ENCODE results near the gene PPM1L. TPM values are rescaled to one million over a fixed set of nuclear protein-coding genes. Genes with fewer than 3 reads are reported as not detected.

The PPM1L gene
- total and polyA plus RNA-seq, 10 of the 15 experiments (the other 5 are each of a cell fraction or from before 2014, with no cell fraction given), result under 0.01 to 0.33 (median 0.06) TPM; not detected in 1

- no peak for TF ChIP-seq CREM (IDR thresholded peaks at IDR 0.05; ENCODE audit: low read depth)
- TF ChIP-seq CEBPB (IDR thresholded peaks at IDR 0.05; ENCODE audit: borderline replicate concordance in 1 of 2, low read depth in 2 of 2, low read length in 2 of 2), result no peak
- no peak for TF ChIP-seq TBL1XR1 (IDR thresholded peaks at IDR 0.05; ENCODE audit: low read depth, low read length)
- no peak for TF ChIP-seq JUNB (IDR thresholded peaks at IDR 0.05)
- TF ChIP-seq EED (IDR thresholded peaks at IDR 0.05; ENCODE audit: low read depth), result no peak
- TF ChIP-seq GATAD2B (conservative IDR thresholded peaks at IDR 0.05; ENCODE audit: low read depth), result no peak
- no peak for TF ChIP-seq ATF3 (IDR thresholded peaks at IDR 0.05; ENCODE audit: borderline replicate concordance, extremely low read depth, low read depth, low read length)
- no peak for TF ChIP-seq MEF2B (IDR thresholded peaks at IDR 0.05; ENCODE audit: partially characterized antibody, poor library complexity, severe bottlenecking)
These were observed 272.6 kb downstream of the PPM1L start (continued) for GRCh38 chr3:161028555-161029153.

- Histone ChIP-seq H3K36me3 (ENCODE audit: control insufficient read depth in 2 of 2, insufficient read depth in 2 of 2, low read length in 1 of 2) (no peaks in the 10 kb centered on the region), H2AFZ (ENCODE audit: control insufficient read depth, low read depth, low read length) (no peak overlapping the region), H3K27me3 (replicated peaks in 1 of 2; ENCODE audit: control insufficient read depth in 2 of 2, insufficient read depth in 2 of 2, low read length in 1 of 2) (no peaks in the 10 kb centered on the region), H3K4me2 (ENCODE audit: control insufficient read depth, insufficient read depth) (no peak overlapping the region), H4K20me1 (ENCODE audit: control insufficient read depth, insufficient read depth) (no peaks in the 10 kb centered on the region), H3K4me1 (ENCODE audit: control insufficient read depth, insufficient read depth, low read length) (no peaks in the 10 kb centered on the region), H3K9me3 (replicated peaks; ENCODE audit: control insufficient read depth, insufficient read depth, low read length) (no peaks in the 10 kb centered on the region), H3K4me3 (no peak overlapping the region), H3K79me2 (ENCODE audit: control insufficient read depth, insufficient read depth, low read length) (no peaks in the 10 kb centered on the region), H3K27ac (ENCODE audit: control insufficient read depth, insufficient read depth) (no peak overlapping the region), H3K9ac (ENCODE audit: control insufficient read depth, insufficient read depth, low read length) (no peak overlapping the region)
- ChIA-PET CTCF (no interaction called here), POLR2A (no interaction called here), RAD21 (ENCODE audit: unreplicated experiment) (interaction anchor here (0.7 kb wide), 1 partner anchor 376 kb away, joined by 3 read pairs; no protein-coding TSS in a partner anchor), SMC1A (ENCODE audit: uncharacterized antibody, unreplicated experiment) (interaction anchor here (0.9 kb wide), 1 partner anchor 21 kb away, joined by 3 read pairs; no protein-coding TSS in a partner anchor)
- in situ Hi-C loops (cut with MboI), result no loop called here
- FAIRE-seq (no peak), ATAC-seq (no peak), DNase-seq (ENCODE audit: low read depth, low spot score) (no peak)
- no TSS peak for BruUV-seq (replicated peaks)
- 52% methylated on average over 1 of the region's 1 CpG for WGBS (ENCODE audit: insufficient coverage, insufficient replicate concordance, low lambda C conversion rate, missing lambda C conversion rate)
- intact Hi-C loops (cut with micrococcal nuclease; ENCODE audit: unreplicated experiment), result no loop called here
- TF ChIP-seq POU2F2 (IDR thresholded peaks at IDR 0.05; ENCODE audit: borderline replicate concordance, low read depth, low read length) (no peak), SUZ12 (IDR thresholded peaks at IDR 0.05; ENCODE audit: unreplicated experiment) (no peak), CREM (IDR thresholded peaks at IDR 0.05; ENCODE audit: low read depth) (no peak), FOS (IDR thresholded peaks at IDR 0.05; ENCODE audit: borderline replicate concordance, extremely low read depth, insufficient read length) (no peak)
These were observed 275.1 kb downstream of the PPM1L start for GRCh38 chr3:161031134-161031533.

All from GM12878 (cell line).